Natural killer cell treated with Interleukin-12 subunit alpha and Interleukin-12 subunit beta and Interleukin-15 and Interleukin-18, amount 100 ng/mL, for 72 hours (primary cell): Measurements from ENCODE around the gene IL17RA. TPM values are rescaled to one million over a fixed set of nuclear protein-coding genes. Genes with fewer than 3 reads are reported as not detected.

Source experiments
- ATAC-seq, 2 donors: fragments of 150-1000 bp; cut with Tn5 transposase in 1 of 2; sonication (Bioruptor Pico), chemical (Tn5 transposase) in 1 of 2; 2 replicates each; pipeline ENCODE4 v1.10.0; 2021
- DNase-seq: peaks from one replicate; pipeline ENCODE4 v3.0.0; 2022; ENCODE audit warnings: low spot score
- H3K27ac Mint-ChIP-seq, 2 donors: 1 replicate in 1 of 2; 2 replicates in 1 of 2; pipeline ENCODE4 v1.8.0; 2022; ENCODE audit warnings: mixed read lengths in 2 of 2, mild to moderate bottlenecking in 1 of 2, moderate library complexity in 1 of 2
- H3K27me3 Mint-ChIP-seq, 2 donors: 1 replicate in 1 of 2; 2 replicates in 1 of 2; pipeline ENCODE4 v1.8.0; 2022; ENCODE audit warnings: mixed read lengths in 2 of 2
- H3K36me3 Mint-ChIP-seq: one replicate; pipeline ENCODE4 v1.8.0; 2022; ENCODE audit warnings: mixed read lengths
- H3K4me1 Mint-ChIP-seq, 2 donors: 1 replicate in 1 of 2; 2 replicates in 1 of 2; pipeline ENCODE4 v1.8.0; 2022; ENCODE audit warnings: low read depth in 2 of 2, mixed read lengths in 2 of 2, mild to moderate bottlenecking in 1 of 2
- H3K4me3 Mint-ChIP-seq: one replicate; pipeline ENCODE4 v1.8.0; 2022; ENCODE audit warnings: mixed read lengths
- H3K9me3 Mint-ChIP-seq: 2 replicates; pipeline ENCODE4 v1.8.0; 2022; ENCODE audit warnings: mixed read lengths
- total RNA-seq, 2 donors: library from RNA; stranded (reverse); gene quantifications; one replicate each; pipeline ENCODE4 v1.2.3, GENCODE V29; 2022

The IL17RA gene
- total RNA-seq, 2 donors from 2014 or later: 26.5 to 70.5 TPM

DNA sequence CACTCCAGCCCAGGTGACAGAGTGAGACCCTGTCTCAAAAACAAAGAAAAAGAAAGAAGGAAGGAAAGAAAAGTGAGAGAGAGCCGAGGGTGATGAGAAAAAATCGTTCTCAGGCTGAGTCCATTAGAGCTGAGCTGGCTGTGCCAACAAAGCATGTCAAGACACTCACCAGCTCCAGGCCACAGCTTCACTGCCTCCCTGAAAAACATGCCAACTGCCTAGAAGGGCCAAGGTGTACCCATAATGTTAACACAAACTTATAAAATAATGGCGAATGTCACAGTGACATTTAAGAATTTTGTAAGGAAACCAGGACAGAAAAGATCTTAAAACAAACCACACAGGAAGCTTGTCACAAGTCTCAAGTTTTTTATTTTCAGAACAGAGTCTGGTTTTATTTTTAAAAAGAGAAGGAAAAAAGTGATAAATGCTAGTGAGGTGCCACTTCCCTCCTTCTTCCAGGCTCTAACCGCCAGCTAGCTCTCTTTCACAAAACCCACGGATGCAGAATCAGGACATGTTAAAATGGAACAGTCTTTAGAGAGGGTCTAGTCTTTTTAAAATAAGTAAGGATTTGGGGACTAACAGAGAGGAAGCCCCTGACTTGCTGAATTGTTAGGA is 31.3 kb downstream of the IL17RA start:
- no peaks in the 10 kb centered on the region for H3K9me3 Mint-ChIP-seq
- H3K36me3 Mint-ChIP-seq: no peaks in the 10 kb centered on the region
- H3K4me1 Mint-ChIP-seq: peaks cover 41 to 45% of the 10 kb centered on the region in 2 donors
- peak overlapping the region; percentile 62 for H3K4me3 Mint-ChIP-seq
- DNase-seq: no peak
- H3K27me3 Mint-ChIP-seq: peaks cover 0 to 5% of the 10 kb centered on the region in 2 donors
- ATAC-seq: no peak
- H3K27ac Mint-ChIP-seq: peak overlapping the region; percentile 32 to 41

DNA sequence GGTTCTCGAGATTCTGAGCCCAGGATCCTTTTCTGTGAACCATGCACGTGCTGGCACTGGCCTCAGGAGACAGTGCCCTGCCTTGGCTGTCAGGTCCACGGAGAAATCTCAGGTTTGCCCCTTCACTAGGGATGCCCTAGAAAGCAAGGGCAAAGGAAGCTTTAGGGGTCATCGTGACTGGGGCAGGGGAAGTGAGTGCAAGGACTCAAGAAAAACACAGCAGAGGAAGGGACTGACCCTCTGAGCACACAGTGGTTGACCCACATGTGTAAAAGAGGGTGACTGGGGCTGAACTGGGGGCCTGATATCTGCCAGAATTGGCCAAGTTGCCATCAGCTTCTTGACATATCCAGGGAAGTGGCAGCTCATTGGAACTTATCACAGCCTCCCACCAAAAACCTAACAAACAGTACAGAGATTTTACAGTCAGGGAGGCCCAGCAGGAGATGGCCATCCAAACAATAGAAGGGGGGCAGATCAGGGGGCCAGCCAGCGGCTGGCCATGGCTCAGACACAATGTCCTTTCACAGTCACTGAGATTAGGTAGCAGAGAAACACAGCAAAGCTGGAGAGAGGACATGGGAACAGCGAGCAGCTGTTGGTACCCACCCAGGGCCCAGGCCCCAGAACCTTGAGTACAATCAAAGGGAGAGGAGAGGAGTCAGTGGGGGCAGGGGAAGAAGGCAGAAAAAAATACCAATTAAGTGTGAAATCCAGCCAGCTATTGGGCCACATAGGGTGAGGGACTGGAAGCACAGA is 32.0 kb downstream of the IL17RA start:
- Mint-ChIP-seq H3K36me3 (no peaks in the 10 kb centered on the region), H3K9me3 (no peaks in the 10 kb centered on the region), H3K27ac (peak overlapping the region; percentile 32 to 41), H3K4me1 (peaks cover 42 to 45% of the 10 kb centered on the region in 2 donors), H3K4me3 (peak overlapping the region; percentile 62), H3K27me3 (peaks cover 3 to 6% of the 10 kb centered on the region in 2 donors)
- DNase-seq (no peak), ATAC-seq (no peak)

DNA sequence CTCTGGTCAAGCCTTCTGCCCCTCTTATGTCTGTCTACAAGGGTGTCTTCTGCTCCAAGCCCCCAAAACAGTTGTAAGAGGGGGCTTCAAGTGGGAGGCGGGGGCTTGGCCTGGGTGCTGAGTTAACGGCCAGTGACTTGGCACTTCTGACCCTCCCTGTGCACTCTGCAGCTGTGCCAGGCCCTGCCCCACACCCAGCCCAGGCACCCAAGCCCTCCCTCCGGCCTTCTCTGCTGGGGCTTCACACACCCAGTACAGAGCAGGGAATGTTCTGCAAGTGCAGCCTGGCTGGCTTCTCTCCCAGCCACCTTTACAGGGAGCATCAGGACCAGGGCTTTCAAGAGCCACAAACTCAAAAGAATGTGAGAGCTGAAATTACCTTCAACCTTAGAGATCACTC is 32.6 kb downstream of the IL17RA start:
- peak; percentile 46 for DNase-seq
- H3K27me3 Mint-ChIP-seq: peaks cover 9 to 10% of the 10 kb centered on the region in 2 donors
- no peaks in the 10 kb centered on the region for H3K36me3 Mint-ChIP-seq
- ATAC-seq: no peak
- peaks cover 45% of the 10 kb centered on the region in 2 donors for H3K4me1 Mint-ChIP-seq
- H3K4me3 Mint-ChIP-seq: peak overlapping the region; percentile 64
- no peaks in the 10 kb centered on the region for H3K9me3 Mint-ChIP-seq
- peak overlapping the region; percentile 41 to 42 for H3K27ac Mint-ChIP-seq

DNA sequence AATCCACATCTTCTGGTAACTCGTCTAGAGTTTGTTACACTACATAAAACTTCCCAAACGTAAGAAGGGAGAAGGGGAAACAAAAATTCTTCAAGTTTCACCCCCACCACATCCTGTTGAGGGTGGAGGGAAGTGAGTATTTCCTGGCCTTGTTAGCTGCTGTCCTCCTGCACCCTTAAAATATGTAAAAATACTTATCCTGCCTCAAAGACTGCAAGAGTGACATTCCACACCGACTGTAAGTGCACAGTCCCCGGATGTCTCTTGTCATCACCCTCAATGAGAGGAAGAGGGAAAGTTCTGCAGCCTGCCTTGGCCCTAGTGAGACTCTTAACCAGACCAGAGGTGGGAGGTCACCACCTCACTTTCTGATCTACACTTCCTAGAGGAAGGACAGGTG is 33.1 kb downstream of the IL17RA start:
- Mint-ChIP-seq H3K9me3 (no peaks in the 10 kb centered on the region), H3K27ac (peak overlapping the region; percentile 41 to 42), H3K36me3 (no peaks in the 10 kb centered on the region), H3K27me3 (peaks cover 10% of the 10 kb centered on the region in 2 donors), H3K4me3 (peak overlapping the region; percentile 64), H3K4me1 (peaks cover 45% of the 10 kb centered on the region in 2 donors)
- ATAC-seq (no peak), DNase-seq (no peak)

DNA sequence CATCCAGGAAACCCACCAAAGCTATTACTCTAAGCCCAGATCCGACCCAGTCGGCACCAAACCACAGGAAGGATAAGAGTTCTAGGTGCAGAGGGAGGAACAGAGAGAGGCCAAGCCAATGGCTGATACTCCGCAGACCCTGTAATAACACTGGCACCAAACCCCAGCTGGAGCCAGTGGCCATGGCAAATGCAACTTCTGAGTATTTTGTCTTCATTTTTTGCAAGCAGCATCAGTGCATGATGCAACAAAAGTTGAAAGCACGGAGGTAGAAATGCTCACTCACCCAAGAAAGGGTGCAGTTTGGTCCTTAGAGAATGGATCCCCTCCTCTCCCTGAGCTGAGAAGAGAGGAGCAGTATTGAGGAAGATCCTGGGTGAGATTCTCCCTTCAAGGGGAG is 33.5 kb downstream of the IL17RA start:
- ATAC-seq (no peak), DNase-seq (peak; percentile 8)
- peaks cover 10% of the 10 kb centered on the region in 2 donors for H3K27me3 Mint-ChIP-seq
- peaks cover 45% of the 10 kb centered on the region in 2 donors for H3K4me1 Mint-ChIP-seq
- peak overlapping the region; percentile 64 for H3K4me3 Mint-ChIP-seq
- no peaks in the 10 kb centered on the region for H3K9me3 Mint-ChIP-seq
- H3K36me3 Mint-ChIP-seq: no peaks in the 10 kb centered on the region
- peak overlapping the region; percentile 41 to 42 for H3K27ac Mint-ChIP-seq

DNA sequence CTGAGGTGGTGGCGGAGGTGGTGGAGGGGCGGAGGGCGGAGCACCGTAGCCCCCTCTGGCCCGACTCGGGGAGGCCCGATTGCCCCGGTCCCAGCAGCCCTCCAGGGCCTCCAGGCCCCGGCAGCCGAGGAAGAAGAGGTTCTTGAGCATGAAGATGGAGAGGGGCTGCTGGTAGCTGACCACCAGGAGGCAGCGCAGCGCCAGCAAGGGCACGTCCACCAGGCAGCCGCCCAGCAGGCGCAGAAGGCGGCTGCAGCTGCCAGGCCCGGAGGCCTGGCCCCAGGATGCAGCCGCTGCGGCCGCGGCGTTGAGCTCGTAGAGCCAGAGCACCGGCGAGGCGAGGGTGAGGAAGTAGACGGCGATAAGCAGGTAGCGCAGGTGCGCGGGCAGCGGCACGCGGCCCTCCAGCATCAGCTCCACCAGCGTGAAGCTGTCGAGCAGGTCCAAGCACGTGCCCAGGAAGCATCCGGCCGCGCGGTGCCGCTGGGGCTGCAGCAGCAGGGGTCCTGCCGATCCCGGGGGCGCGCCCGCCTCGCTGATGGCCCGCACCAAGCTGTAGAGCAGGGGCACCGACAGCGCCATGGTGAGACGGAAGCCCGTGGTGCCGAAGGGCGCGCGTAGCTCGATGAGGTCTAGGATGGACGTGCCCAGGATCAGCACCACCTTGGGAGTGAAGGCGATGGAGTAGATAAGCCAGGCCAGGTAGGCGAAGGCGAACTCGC is 34.8 kb downstream of the IL17RA start:
- H3K27me3 Mint-ChIP-seq: peaks cover 12 to 13% of the 10 kb centered on the region in 2 donors
- ATAC-seq (peak in 1 of 2 donors; percentile 2), DNase-seq (peak; percentile 56)
- H3K4me3 Mint-ChIP-seq: no peak overlapping the region
- no peaks in the 10 kb centered on the region for H3K36me3 Mint-ChIP-seq
- no peaks in the 10 kb centered on the region for H3K9me3 Mint-ChIP-seq
- peaks cover 41 to 45% of the 10 kb centered on the region in 2 donors for H3K4me1 Mint-ChIP-seq
- no peak overlapping the region for H3K27ac Mint-ChIP-seq

DNA sequence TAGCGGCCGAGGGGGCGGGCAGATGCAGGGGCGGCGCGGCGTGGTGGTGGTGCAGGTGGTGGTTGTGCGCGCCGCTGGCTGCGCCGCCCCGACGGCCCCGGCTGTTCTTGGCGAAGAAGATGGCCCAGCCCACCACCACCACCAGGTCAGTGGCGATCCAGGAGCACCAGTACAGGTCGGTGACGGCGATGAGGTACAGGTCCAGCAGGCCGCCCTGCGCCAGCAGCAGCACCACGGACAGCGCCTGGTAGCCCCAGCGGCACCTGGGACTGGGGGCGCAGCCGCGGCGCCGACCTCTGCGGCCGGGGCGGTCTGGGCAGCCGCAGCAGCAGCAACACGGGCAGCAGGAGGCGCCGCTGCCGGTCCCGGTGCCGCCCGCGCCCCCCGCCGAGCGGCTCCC is 35.5 kb downstream of the IL17RA start:
- no peak overlapping the region for H3K27ac Mint-ChIP-seq
- H3K9me3 Mint-ChIP-seq: no peaks in the 10 kb centered on the region
- no peak overlapping the region for H3K4me3 Mint-ChIP-seq
- peaks cover 39 to 41% of the 10 kb centered on the region in 2 donors for H3K4me1 Mint-ChIP-seq
- DNase-seq (peak; percentile 64), ATAC-seq (peak; percentile 71 to 83)
- peaks cover 17% of the 10 kb centered on the region in 2 donors for H3K27me3 Mint-ChIP-seq
- H3K36me3 Mint-ChIP-seq: no peaks in the 10 kb centered on the region

DNA sequence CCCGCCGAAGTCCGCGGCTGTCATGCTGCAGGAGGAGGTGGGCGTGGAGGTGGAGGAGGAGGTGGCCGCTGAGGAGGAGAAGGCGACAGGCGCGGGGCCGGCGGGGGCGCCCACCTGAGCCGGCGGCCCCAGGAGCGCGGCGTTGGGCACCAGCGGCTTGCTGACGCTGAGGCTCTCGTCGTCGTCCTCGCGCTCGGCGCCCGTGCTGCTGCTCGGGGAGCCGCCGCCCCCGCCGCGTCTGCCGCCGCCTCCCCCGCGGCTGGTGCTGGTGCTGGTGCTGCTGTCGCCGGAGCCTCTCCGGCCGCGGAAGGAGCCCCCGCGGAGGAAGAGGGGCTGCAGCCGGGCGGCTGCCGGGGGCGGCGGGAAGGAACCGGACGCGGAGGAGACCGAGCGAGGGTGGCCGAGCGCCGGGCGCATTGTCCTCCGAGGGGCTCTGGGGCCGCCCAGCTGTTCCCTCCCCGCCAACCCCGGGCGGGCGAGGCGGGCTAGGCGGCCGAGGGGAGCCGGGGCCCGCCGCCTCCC is 36.0 kb downstream of the IL17RA start:
- Mint-ChIP-seq H3K4me3 (no peak overlapping the region), H3K27ac (no peak overlapping the region)
- DNase-seq: peak; percentile 50

DNA sequence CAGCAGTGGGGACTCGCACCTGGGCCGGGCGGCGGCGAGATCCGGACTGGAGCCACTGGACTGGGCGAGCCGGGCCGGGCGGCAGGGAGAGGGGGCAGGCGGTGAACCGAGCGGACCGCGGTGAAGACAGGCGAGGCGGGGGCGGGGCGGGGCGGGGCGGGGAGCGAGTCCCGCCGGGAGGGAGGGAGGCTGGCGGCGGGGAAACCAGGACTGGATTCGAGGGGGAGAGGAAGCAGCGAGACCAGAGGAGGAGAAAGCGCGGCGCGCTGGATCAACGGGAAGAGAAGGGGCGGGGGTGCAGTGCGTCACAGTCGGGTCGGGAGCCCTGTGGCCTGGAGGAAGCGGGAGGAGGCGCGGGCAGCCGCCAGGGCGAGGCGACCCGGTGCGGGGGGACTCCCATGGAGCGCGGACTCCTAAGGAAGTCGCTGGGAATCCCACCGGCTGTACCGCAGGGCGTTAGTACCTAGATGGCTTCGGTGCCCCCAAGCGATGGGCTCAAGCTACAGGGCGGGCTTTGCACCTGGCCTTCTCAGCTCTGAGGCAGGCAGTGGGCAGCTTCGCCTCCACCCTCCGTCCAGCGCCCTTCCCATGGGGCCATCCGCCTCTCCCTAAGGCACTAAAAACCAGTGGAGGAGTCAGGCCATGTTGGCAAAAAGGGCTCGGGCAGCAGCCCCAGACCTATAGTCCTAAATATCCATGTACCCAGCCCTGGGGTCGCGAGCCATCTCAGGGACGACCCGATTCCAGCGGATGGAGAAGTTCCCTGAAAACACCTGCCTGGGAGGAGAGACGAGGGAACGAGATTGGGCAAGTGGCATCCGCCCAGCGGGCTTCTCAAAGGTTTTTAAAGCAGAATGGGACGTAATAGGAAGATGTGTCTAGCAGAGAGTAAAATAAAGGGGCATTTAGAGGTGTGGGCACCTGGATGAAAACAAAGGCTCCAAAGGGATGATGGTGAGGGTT is 36.7 kb downstream of the IL17RA start, which contains the start of gene TMEM121B:
TSS of gene TMEM121B (minus strand) at position 128 of the 963 bp plus-strand sequence. CDS start 233 bp downstream, outside the sequence.
- no peak for ATAC-seq
- Mint-ChIP-seq H3K36me3 (no peaks in the 10 kb centered on the region), H3K27ac (no peak within 1 kb of the TSS)

More for the DNA sequence above, 36.0 kb downstream of the IL17RA start:
- peak; percentile 2 to 40 for ATAC-seq
- Mint-ChIP-seq H3K4me1 (peaks cover 34 to 38% of the 10 kb centered on the region in 2 donors), H3K36me3 (no peaks in the 10 kb centered on the region), H3K9me3 (no peaks in the 10 kb centered on the region), H3K27me3 (peaks cover 17% of the 10 kb centered on the region in 2 donors)

DNA sequence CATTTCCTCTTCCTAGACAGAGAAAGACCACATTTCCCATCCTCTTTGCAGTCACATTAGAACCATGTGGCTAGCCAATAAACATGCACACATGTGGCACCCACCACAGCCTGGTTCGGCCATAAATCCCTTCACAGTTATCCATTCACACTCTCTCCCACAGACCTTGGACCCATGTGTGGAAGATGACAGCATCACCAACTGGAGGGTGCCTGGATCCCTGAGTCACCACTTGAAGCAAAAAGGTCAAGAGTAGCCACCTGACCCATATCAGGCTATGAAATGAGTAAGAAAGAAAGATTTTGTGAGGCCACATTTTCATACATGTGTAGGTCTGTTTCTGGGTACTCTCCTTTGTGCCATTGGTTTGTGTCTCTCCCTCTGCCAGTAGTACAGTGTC is 45.4 kb downstream of the IL17RA start:
- peaks cover 0 to 8% of the 10 kb centered on the region in 2 donors for H3K27me3 Mint-ChIP-seq

More for the DNA sequence above, 36.7 kb downstream of the IL17RA start, which contains the start of gene TMEM121B:
- no peaks in the 10 kb centered on the region for H3K9me3 Mint-ChIP-seq
- DNase-seq: peak; percentile 54
- peak within 1 kb of the TSS; percentile 9 for H3K4me3 Mint-ChIP-seq
- peaks cover 17% of the 10 kb centered on the region in 2 donors for H3K27me3 Mint-ChIP-seq
- H3K4me1 Mint-ChIP-seq: peaks cover 27 to 30% of the 10 kb centered on the region in 2 donors

DNA sequence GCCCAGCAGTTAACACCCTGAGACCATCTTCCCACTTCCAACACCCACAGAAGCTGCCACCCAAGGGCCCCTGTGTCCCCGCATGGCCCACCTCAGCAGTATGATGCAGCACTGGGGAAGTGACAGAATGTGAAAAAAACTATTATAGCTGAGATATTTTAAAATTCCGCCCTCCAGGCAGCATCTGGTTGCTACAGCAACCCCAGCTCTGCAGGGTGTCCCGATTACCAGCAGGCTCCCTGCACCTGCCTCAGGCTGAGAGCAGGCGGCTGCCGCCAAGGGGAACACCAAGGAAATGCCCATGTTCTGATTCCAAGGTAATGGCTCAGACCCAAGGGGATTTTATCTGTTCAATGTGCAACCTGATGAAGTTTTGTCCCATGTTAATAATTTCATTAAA is 46.9 kb downstream of the IL17RA start:
- Mint-ChIP-seq H3K4me1 (no peaks in the 10 kb centered on the region), H3K4me3 (no peak overlapping the region), H3K27me3 (peaks cover 0 to 7% of the 10 kb centered on the region in 2 donors), H3K9me3 (no peaks in the 10 kb centered on the region), H3K27ac (no peak overlapping the region), H3K36me3 (no peaks in the 10 kb centered on the region)
- ATAC-seq (no peak), DNase-seq (no peak)

More for the DNA sequence above, 45.4 kb downstream of the IL17RA start:
- Mint-ChIP-seq H3K36me3 (no peaks in the 10 kb centered on the region), H3K4me1 (no peaks in the 10 kb centered on the region), H3K9me3 (no peaks in the 10 kb centered on the region), H3K4me3 (no peak overlapping the region), H3K27ac (no peak overlapping the region)
- ATAC-seq: no peak
- DNase-seq: no peak

DNA sequence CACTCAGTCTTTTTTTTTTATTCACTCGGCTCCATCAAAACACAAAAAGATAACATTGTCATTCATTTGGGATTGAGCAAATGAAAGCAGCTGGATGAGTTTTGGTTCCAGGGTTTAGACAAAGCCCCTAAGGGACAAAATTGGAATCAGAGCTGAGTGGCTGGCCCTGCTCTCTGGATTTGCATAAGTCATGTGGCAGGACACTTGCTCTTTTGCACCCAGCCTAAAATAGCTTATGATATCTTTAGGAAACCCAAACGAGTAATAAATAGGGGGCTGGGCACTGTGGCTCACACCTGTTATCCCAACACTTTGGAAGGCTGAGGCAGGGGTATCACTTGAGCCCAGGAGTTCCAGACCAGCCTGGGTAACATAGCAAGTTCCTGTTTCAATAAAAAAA is 47.3 kb downstream of the IL17RA start:
- DNase-seq (no peak), ATAC-seq (no peak)
- Mint-ChIP-seq H3K27ac (no peak overlapping the region), H3K36me3 (no peaks in the 10 kb centered on the region), H3K4me3 (no peak overlapping the region), H3K4me1 (no peaks in the 10 kb centered on the region), H3K27me3 (peaks cover 0 to 2% of the 10 kb centered on the region in 2 donors), H3K9me3 (no peaks in the 10 kb centered on the region)
